Right atrium auricular region (tissue), 2 donors: ENCODE data around the gene ANKS1B. TPM values are rescaled to one million over a fixed set of nuclear protein-coding genes. Genes with fewer than 3 reads are reported as not detected.
A peak's percentile ranks its signal among the peaks of the same experiment; 100 is the strongest.

Experiments
- DNase-seq: peaks from one replicate; pipeline ENCODE4 v3.0.0-alpha.2; 2019; ENCODE audit warnings: low spot score
- H3K27ac ChIP-seq, 2 donors: fragments of 200-600 bp; sonication (generic); 1 replicate in 1 of 2; 2 replicates in 1 of 2; pipeline ENCODE4 v1.5.1; 2016 to 2019
- H3K27me3 ChIP-seq, 2 donors: fragments of 200-600 bp; sonication (generic); one replicate each; pipeline versions ENCODE4 v1.5.1 to v1.6.0; 2017 to 2019
- H3K36me3 ChIP-seq: fragments of 200-600 bp; sonication (generic); one replicate; pipeline ENCODE4 v1.5.1; 2016
- H3K4me1 ChIP-seq, 2 donors: fragments of 200-600 bp; sonication (generic); one replicate each; pipeline versions ENCODE4 v1.5.1 to v1.6.0; 2017 to 2019
- H3K4me3 ChIP-seq, 2 donors: fragments of 200-600 bp; sonication (generic); 1 replicate in 1 of 2; 2 replicates in 1 of 2; pipeline ENCODE4 v1.5.1; 2017 to 2019; ENCODE audit warnings: mild to moderate bottlenecking in 1 of 2, moderate library complexity in 1 of 2
- H3K9me3 ChIP-seq, 2 donors: fragments of 200-600 bp; sonication (generic); one replicate each; pipeline ENCODE4 v1.5.1; 2019
- total RNA-seq, 2 donors: library from RNA; depleted of rRNA; stranded (reverse); fragments of >200 nt; gene quantifications; one replicate each; pipeline ENCODE4 v1.1.0, GENCODE V29; 2016
- TF ChIP-seq, protein P1 (sequence below), 2 donors: fragments of 200-600 bp; sonication (generic); IDR thresholded peaks; one replicate each; pipeline ENCODE4 v1.5.1; 2019; ENCODE audit warnings: antibody characterized with exemption in 2 of 2

Gene ANKS1B
- total RNA-seq, 2 donors from 2014 or later, result 2.4 to 3.1 TPM

DNA sequence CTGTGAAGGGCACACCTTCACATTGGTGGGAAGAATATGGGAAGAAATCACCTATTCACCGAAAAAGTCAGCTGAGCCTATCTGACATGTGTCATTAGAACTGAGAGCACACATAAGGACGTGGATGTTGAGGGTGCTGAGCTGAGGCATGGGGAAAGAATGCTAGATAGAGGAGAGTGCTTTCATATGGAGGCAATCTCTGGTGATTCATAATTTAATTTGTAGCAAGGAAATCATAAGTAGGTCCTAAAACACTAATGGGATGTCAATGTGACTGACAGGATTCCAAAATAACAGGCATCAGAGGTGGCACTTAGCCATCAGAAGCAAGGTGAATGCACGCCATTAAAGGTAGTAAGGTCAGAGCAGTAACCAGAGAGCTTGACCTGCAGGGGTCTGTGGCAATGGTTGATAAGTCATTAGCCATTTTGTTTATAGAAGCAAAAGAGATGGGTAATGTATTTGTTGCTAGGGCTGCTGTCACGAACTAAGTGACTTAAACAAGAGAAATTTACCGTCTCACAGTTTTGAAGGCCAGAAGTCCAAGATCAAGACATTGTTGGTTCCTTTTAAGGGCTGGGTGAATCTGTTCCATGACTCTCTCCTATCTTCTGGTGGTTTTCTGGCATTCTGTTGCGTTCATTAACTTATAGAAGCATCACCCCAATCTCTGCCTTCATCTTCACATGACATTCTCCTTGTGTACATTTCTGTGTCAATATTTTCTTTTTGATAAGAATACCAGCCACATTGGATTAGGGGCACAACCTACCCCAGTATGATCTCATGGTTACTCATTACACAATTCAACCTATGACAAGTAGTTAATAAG, 69.3 kb downstream of the ANKS1B start:
- Histone ChIP-seq H3K9me3 (no peaks in the 10 kb centered on the region), H3K36me3 (no peaks in the 10 kb centered on the region), H3K4me1 (no peaks in the 10 kb centered on the region), H3K27me3 (no peaks in the 10 kb centered on the region), H3K27ac (no peak overlapping the region), H3K4me3 (no peak overlapping the region)
- DNase-seq, result no peak
- TF ChIP-seq, protein P1, sequence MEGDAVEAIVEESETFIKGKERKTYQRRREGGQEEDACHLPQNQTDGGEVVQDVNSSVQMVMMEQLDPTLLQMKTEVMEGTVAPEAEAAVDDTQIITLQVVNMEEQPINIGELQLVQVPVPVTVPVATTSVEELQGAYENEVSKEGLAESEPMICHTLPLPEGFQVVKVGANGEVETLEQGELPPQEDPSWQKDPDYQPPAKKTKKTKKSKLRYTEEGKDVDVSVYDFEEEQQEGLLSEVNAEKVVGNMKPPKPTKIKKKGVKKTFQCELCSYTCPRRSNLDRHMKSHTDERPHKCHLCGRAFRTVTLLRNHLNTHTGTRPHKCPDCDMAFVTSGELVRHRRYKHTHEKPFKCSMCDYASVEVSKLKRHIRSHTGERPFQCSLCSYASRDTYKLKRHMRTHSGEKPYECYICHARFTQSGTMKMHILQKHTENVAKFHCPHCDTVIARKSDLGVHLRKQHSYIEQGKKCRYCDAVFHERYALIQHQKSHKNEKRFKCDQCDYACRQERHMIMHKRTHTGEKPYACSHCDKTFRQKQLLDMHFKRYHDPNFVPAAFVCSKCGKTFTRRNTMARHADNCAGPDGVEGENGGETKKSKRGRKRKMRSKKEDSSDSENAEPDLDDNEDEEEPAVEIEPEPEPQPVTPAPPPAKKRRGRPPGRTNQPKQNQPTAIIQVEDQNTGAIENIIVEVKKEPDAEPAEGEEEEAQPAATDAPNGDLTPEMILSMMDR (IDR thresholded peaks at IDR 0.05), result no peak

DNA sequence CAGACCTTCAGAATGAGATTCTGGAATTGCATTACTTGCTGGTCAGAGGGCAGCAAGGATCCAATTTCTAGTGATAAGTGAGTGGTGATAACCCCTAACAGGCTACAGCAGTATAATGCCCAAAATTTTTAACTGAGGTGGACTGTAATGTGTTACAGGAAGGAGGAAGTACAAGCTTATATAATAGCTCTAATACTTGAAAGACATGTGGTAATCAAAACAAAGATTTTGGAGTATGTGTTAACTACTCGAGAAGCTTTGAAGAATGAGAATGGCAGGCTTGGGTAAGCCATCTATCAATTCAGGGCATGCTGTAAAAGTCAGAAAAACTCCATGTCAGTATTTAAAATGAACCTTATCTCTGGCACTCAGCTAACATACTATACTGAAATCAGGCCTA, 70.5 kb downstream of the ANKS1B start:
- Histone ChIP-seq H3K9me3 (no peaks in the 10 kb centered on the region), H3K27ac (no peak overlapping the region), H3K4me3 (no peak overlapping the region), H3K27me3 (no peaks in the 10 kb centered on the region), H3K36me3 (no peaks in the 10 kb centered on the region), H3K4me1 (no peaks in the 10 kb centered on the region)
- no peak for DNase-seq
- TF ChIP-seq, protein P1 (IDR thresholded peaks at IDR 0.05), result no peak

DNA sequence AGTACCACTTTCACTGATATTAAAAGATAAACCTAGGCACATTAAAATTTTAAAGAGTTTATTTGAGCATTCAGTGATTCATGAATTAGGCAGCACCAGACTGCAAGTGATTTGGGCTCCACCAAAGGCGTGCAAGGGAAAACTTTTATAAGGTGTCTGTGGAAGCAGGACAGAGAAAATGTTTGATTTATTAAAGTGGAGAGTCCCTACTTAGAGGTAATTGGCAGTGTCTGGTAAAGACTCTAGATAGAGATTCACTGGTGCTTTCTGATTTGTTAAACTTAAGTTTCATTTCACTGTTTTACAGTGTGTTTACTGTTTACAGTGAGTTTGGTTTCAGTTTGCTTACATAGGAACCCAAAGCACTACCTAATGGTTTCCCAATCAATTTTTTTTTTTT, 72.8 kb downstream of the ANKS1B start:
- TF ChIP-seq, protein P1 (IDR thresholded peaks at IDR 0.05), result no peak
- H3K27me3 ChIP-seq, result no peaks in the 10 kb centered on the region
- no peaks in the 10 kb centered on the region for H3K4me1 ChIP-seq
- no peak overlapping the region for H3K4me3 ChIP-seq
- no peak for DNase-seq
- peak overlapping the region in 1 of 2 donors; percentile 55 for H3K27ac ChIP-seq
- H3K9me3 ChIP-seq, result no peaks in the 10 kb centered on the region
- no peaks in the 10 kb centered on the region for H3K36me3 ChIP-seq

DNA sequence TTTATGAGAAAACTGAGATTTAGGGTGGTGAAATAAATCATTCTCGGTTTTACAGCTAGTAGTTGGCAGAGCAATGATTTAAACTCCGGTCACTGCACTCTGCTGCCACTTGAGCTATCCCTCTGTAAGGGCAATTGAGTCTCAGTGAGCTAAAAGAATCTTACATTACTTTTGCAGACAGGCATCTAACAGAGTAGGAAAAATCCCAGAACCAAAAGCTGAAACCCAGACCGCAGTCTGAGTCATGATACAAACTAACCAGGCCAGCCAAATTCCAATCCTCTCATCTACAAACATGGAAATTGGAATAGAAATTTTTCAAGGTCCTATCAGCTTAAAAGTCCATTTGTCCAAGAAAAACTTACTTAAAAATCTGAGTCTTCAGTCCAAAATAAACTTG, 73.7 kb downstream of the ANKS1B start:
- Histone ChIP-seq H3K36me3 (no peaks in the 10 kb centered on the region), H3K27me3 (no peaks in the 10 kb centered on the region), H3K27ac (peak overlapping the region in 1 of 2 donors; percentile 55), H3K4me1 (no peaks in the 10 kb centered on the region), H3K4me3 (no peak overlapping the region), H3K9me3 (no peaks in the 10 kb centered on the region)
- DNase-seq, result peak; percentile 65
- TF ChIP-seq, protein P1 (IDR thresholded peaks at IDR 0.05), result no peak

DNA sequence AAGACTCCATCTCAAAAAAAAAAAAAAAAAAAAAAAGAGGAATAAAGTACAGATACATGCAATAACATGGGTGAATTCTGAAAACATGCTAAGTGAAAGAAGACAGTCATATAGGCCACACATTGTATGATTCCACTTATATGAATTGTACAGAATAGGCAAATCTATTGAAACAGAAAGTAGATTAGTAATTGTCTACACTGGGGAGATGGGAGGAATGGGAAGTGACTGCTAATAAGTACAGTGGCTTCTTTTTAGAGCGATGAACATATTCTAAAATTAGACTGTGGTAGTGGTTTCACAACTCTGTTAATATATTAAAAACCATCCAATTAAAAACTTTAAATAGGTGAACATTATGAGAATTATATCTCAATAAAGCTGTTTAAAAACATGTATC, 74.4 kb downstream of the ANKS1B start:
- no peaks in the 10 kb centered on the region for H3K27me3 ChIP-seq
- no peaks in the 10 kb centered on the region for H3K9me3 ChIP-seq
- DNase-seq, result no peak
- TF ChIP-seq, protein P1 (IDR thresholded peaks at IDR 0.05), result no peak
- H3K36me3 ChIP-seq, result no peaks in the 10 kb centered on the region
- no peaks in the 10 kb centered on the region for H3K4me1 ChIP-seq
- peak overlapping the region in 1 of 2 donors; percentile 55 for H3K27ac ChIP-seq
- no peak overlapping the region for H3K4me3 ChIP-seq
